Neural progenitor cell (in vitro differentiated cells): ENCODE data around the gene MINDY4. TPM values are rescaled to one million over a fixed set of nuclear protein-coding genes. Genes with fewer than 3 reads are reported as not detected.
A peak's percentile ranks its signal among the peaks of the same experiment; 100 is the strongest.

Experiments used
- DNase-seq: peaks from one replicate; pipeline ENCODE4 v3.0.0-alpha.2; 2016; ENCODE audit warnings: low spot score
- H2AFZ ChIP-seq: fragments of 200-600 bp; sonication (generic); replicated peaks from 2 replicates; pipeline ENCODE4 v1.6.1; 2016; ENCODE audit warnings: antibody characterized with exemption
- H3F3A ChIP-seq: fragments of 200-600 bp; sonication (generic); 2 replicates; pipeline ENCODE4 v1.6.1; 2016; ENCODE audit warnings: antibody characterized with exemption, low read depth
- H3K27ac ChIP-seq: fragments of 200-600 bp; sonication (generic); 2 replicates; pipeline ENCODE4 v1.5.1; 2016; ENCODE audit warnings: mild to moderate bottlenecking
- H3K27me3 ChIP-seq: fragments of 200-600 bp; sonication (generic); 2 replicates; pipeline ENCODE4 v1.6.1; 2016; ENCODE audit warnings: mild to moderate bottlenecking, moderate library complexity
- H3K36me3 ChIP-seq: fragments of 200-600 bp; sonication (generic); 2 replicates; pipeline ENCODE4 v1.5.1; 2016
- H3K4me1 ChIP-seq: fragments of 200-600 bp; sonication (generic); 2 replicates; pipeline ENCODE4 v1.6.1; 2016; ENCODE audit warnings: mixed run types
- H3K4me2 ChIP-seq: fragments of 200-600 bp; sonication (generic); 2 replicates; pipeline ENCODE4 v1.6.1; 2016
- H3K4me3 ChIP-seq: fragments of 200-600 bp; sonication (generic); 2 replicates; pipeline ENCODE4 v1.5.1; 2016
- H3K79me2 ChIP-seq: fragments of 200-600 bp; sonication (generic); 2 replicates; pipeline ENCODE4 v1.6.1; 2016; ENCODE audit warnings: low read depth
- H3K9ac ChIP-seq: fragments of 200-600 bp; sonication (generic); 2 replicates; pipeline ENCODE4 v1.6.1; 2016
- H3K9me3 ChIP-seq: fragments of 200-600 bp; sonication (generic); 2 replicates; pipeline ENCODE4 v1.5.1; 2016; ENCODE audit warnings: low read depth
- H4K20me1 ChIP-seq: fragments of 200-600 bp; sonication (generic); 2 replicates; pipeline ENCODE4 v1.6.1; 2016; ENCODE audit warnings: low read depth
- H3K27ac Mint-ChIP-seq: 3 replicates; pipeline ENCODE4 v1.8.0; 2021; ENCODE audit warnings: mixed read lengths
- H3K27me3 Mint-ChIP-seq: 2 replicates; pipeline ENCODE4 v1.8.0; 2022; ENCODE audit warnings: low read depth, mild to moderate bottlenecking, inconsistent platforms, moderate library complexity, mixed read lengths; ENCODE audit not compliant: insufficient read depth
- H3K36me3 Mint-ChIP-seq: 3 replicates; pipeline ENCODE4 v1.8.0; 2021; ENCODE audit warnings: mixed read lengths
- H3K4me1 Mint-ChIP-seq: 3 replicates; pipeline ENCODE4 v1.8.0; 2021; ENCODE audit warnings: mixed read lengths
- H3K4me3 Mint-ChIP-seq: 3 replicates; pipeline ENCODE4 v1.8.0; 2021; ENCODE audit warnings: mild to moderate bottlenecking, moderate library complexity, mixed read lengths
- H3K9me3 Mint-ChIP-seq: 3 replicates; pipeline ENCODE4 v1.8.0; 2020; ENCODE audit warnings: mixed read lengths
- EZH2 ChIP-seq: fragments of 200-600 bp; sonication (generic); IDR thresholded peaks from 2 replicates; pipeline ENCODE4 v1.6.1; 2017; ENCODE audit warnings: antibody characterized with exemption, mild to moderate bottlenecking, moderate library complexity
- EZH2phosphoT487 ChIP-seq: fragments of 200-600 bp; sonication (generic); IDR thresholded peaks from 2 replicates; pipeline ENCODE4 v1.6.1; 2017; ENCODE audit warnings: antibody characterized with exemption
- total RNA-seq: library from RNA; depleted of rRNA; stranded (reverse); fragments of >200 nt; gene quantifications from 2 replicates; pipeline ENCODE4 v1.2.3, GENCODE V29; 2015; ENCODE audit warnings: low replicate concordance
- TF ChIP-seq, protein P1 (sequence below): fragments of 200-600 bp; sonication (generic); IDR thresholded peaks from 2 replicates; pipeline ENCODE4 v1.5.1; 2017; ENCODE audit warnings: antibody characterized with exemption, mild to moderate bottlenecking

The MINDY4 gene
- total RNA-seq, 1 donor from 2014 or later = 5.9 TPM

GRCh38 chr7:30916255-30916654, 145.0 kb downstream of the MINDY4 start:
- H4K20me1 ChIP-seq = no peaks in the 10 kb centered on the region
- no peaks in the 10 kb centered on the region for H3K27me3 ChIP-seq
- Mint-ChIP-seq H3K27me3 (peaks cover 9% of the 10 kb centered on the region), H3K27ac (peak overlapping the region; percentile 69), H3K4me3 (no peak overlapping the region), H3K36me3 (no peaks in the 10 kb centered on the region), H3K9me3 (no peaks in the 10 kb centered on the region), H3K4me1 (peaks cover 23% of the 10 kb centered on the region)
- no peak overlapping the region for H3K27ac ChIP-seq
- no peaks in the 10 kb centered on the region for H3K9me3 ChIP-seq
- no peak overlapping the region for H2AFZ ChIP-seq
- H3K9ac ChIP-seq = no peak overlapping the region
- TF ChIP-seq EZH2phosphoT487 (no peak), EZH2 (no peak)
- TF ChIP-seq, protein P1, sequence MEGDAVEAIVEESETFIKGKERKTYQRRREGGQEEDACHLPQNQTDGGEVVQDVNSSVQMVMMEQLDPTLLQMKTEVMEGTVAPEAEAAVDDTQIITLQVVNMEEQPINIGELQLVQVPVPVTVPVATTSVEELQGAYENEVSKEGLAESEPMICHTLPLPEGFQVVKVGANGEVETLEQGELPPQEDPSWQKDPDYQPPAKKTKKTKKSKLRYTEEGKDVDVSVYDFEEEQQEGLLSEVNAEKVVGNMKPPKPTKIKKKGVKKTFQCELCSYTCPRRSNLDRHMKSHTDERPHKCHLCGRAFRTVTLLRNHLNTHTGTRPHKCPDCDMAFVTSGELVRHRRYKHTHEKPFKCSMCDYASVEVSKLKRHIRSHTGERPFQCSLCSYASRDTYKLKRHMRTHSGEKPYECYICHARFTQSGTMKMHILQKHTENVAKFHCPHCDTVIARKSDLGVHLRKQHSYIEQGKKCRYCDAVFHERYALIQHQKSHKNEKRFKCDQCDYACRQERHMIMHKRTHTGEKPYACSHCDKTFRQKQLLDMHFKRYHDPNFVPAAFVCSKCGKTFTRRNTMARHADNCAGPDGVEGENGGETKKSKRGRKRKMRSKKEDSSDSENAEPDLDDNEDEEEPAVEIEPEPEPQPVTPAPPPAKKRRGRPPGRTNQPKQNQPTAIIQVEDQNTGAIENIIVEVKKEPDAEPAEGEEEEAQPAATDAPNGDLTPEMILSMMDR = no peak
- no peaks in the 10 kb centered on the region for H3K79me2 ChIP-seq
- no peak overlapping the region for H3K4me2 ChIP-seq
- no peaks in the 10 kb centered on the region for H3F3A ChIP-seq
- H3K36me3 ChIP-seq = no peaks in the 10 kb centered on the region
- peaks cover 32% of the 10 kb centered on the region for H3K4me1 ChIP-seq
- no peak overlapping the region for H3K4me3 ChIP-seq
- no peak for DNase-seq

- H3K79me2 ChIP-seq = no peaks in the 10 kb centered on the region
- H3K9ac ChIP-seq = no peak overlapping the region
- no peaks in the 10 kb centered on the region for H3K9me3 Mint-ChIP-seq
- H3K4me1 ChIP-seq = peaks cover 27% of the 10 kb centered on the region
- peaks cover 23% of the 10 kb centered on the region for H3K4me1 Mint-ChIP-seq
- no peak overlapping the region for H3K27ac ChIP-seq
- H3K4me2 ChIP-seq = no peak overlapping the region
- H4K20me1 ChIP-seq = no peaks in the 10 kb centered on the region
- TF ChIP-seq EZH2phosphoT487 = no peak
- no peak for TF ChIP-seq EZH2
- TF ChIP-seq, protein P1 = no peak
- no peaks in the 10 kb centered on the region for H3K9me3 ChIP-seq
- H3K27me3 ChIP-seq = no peaks in the 10 kb centered on the region
- no peaks in the 10 kb centered on the region for H3K36me3 Mint-ChIP-seq
- no peak overlapping the region for H2AFZ ChIP-seq
- peaks cover 11% of the 10 kb centered on the region for H3K27me3 Mint-ChIP-seq
- no peaks in the 10 kb centered on the region for H3F3A ChIP-seq
- peak overlapping the region; percentile 69 for H3K27ac Mint-ChIP-seq
- no peak for DNase-seq
- no peak overlapping the region for H3K4me3 Mint-ChIP-seq
- H3K4me3 ChIP-seq = no peak overlapping the region
- no peaks in the 10 kb centered on the region for H3K36me3 ChIP-seq
These were observed 145.6 kb downstream of the MINDY4 start for GRCh38 chr7:30916767-30917166.

GRCh38 chr7:30917216-30917893, 146.1 kb downstream of the MINDY4 start:
- H3K27me3 Mint-ChIP-seq = peaks cover 11% of the 10 kb centered on the region
- peak overlapping the region; percentile 69 for H3K27ac Mint-ChIP-seq
- H3K4me2 ChIP-seq = no peak overlapping the region
- peaks cover 24% of the 10 kb centered on the region for H3K4me1 ChIP-seq
- H3K4me1 Mint-ChIP-seq = peaks cover 21% of the 10 kb centered on the region
- H3K4me3 ChIP-seq = no peak overlapping the region
- no peak overlapping the region for H3K4me3 Mint-ChIP-seq
- H3K9me3 Mint-ChIP-seq = no peaks in the 10 kb centered on the region
- no peaks in the 10 kb centered on the region for H4K20me1 ChIP-seq
- no peaks in the 10 kb centered on the region for H3K36me3 ChIP-seq
- H3K36me3 Mint-ChIP-seq = no peaks in the 10 kb centered on the region
- H3F3A ChIP-seq = no peaks in the 10 kb centered on the region
- H3K27me3 ChIP-seq = no peaks in the 10 kb centered on the region
- no peak overlapping the region for H3K9ac ChIP-seq
- no peak overlapping the region for H3K27ac ChIP-seq
- DNase-seq = no peak
- H2AFZ ChIP-seq = peak overlapping the region; percentile 54
- TF ChIP-seq, protein P1 = no peak
- TF ChIP-seq EZH2phosphoT487 (no peak), EZH2 (no peak)
- H3K79me2 ChIP-seq = no peaks in the 10 kb centered on the region
- H3K9me3 ChIP-seq = no peaks in the 10 kb centered on the region
